ENCODE results near the gene CACNA2D1.

DNA sequence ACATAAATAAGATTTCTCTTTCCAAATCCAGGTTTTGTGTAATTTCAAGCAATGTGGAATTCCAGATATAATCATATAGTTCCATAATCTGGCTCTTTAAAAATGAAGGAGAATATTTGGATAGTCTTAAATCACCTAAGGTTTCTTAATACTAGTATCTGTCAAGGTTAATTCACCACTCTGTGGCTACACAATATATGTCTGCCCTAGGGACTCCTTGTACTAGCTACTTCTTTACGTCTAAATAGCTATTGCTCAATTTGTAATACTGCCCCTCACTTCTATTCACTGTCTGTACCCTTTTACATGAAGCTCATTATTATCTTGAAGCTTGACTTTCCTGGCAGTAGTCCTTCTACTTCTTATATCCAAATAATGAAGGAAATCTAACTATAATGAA is 47.2 kb downstream of the CACNA2D1 start:
- TF ChIP-seq EP300 (IDR thresholded peaks at IDR 0.05; ENCODE audit: borderline replicate concordance) (no peak), RAD21 (IDR thresholded peaks at IDR 0.05; ENCODE audit: low read depth) (no peak), NFIC (IDR thresholded peaks at IDR 0.05) (no peak), EGR1 (IDR thresholded peaks at IDR 0.05) (no peak), TAF1 (IDR thresholded peaks at IDR 0.05; ENCODE audit: low read depth) (no peak), YY1 (IDR thresholded peaks at IDR 0.05; ENCODE audit: low read depth) (no peak)
- TF ChIP-seq, protein P1, sequence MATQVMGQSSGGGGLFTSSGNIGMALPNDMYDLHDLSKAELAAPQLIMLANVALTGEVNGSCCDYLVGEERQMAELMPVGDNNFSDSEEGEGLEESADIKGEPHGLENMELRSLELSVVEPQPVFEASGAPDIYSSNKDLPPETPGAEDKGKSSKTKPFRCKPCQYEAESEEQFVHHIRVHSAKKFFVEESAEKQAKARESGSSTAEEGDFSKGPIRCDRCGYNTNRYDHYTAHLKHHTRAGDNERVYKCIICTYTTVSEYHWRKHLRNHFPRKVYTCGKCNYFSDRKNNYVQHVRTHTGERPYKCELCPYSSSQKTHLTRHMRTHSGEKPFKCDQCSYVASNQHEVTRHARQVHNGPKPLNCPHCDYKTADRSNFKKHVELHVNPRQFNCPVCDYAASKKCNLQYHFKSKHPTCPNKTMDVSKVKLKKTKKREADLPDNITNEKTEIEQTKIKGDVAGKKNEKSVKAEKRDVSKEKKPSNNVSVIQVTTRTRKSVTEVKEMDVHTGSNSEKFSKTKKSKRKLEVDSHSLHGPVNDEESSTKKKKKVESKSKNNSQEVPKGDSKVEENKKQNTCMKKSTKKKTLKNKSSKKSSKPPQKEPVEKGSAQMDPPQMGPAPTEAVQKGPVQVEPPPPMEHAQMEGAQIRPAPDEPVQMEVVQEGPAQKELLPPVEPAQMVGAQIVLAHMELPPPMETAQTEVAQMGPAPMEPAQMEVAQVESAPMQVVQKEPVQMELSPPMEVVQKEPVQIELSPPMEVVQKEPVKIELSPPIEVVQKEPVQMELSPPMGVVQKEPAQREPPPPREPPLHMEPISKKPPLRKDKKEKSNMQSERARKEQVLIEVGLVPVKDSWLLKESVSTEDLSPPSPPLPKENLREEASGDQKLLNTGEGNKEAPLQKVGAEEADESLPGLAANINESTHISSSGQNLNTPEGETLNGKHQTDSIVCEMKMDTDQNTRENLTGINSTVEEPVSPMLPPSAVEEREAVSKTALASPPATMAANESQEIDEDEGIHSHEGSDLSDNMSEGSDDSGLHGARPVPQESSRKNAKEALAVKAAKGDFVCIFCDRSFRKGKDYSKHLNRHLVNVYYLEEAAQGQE (IDR thresholded peaks at IDR 0.05; ENCODE audit: low read depth): no peak

All from Ishikawa (cell line).